GM18507 (cell line): ENCODE results near the gene CXCL1.

Experiments
- DNase-seq: peaks from one replicate; pipeline ENCODE4 v3.0.0; 2011; ENCODE audit warnings: low read depth; ENCODE audit not compliant: insufficient read length; ENCODE audit errors: extremely low spot score
- FAIRE-seq: peaks from 2 replicates; lab custom pipeline; 2011; peaks lifted over from hg19 to GRCh38; lab: Jason Lieb, UNC

CXCL1 gene

GRCh38 chr4:73850261-73850970 lies 18.8 kb upstream of the CXCL1 start:
- FAIRE-seq: no peak
- no peak for DNase-seq

- no peak for DNase-seq
- FAIRE-seq: no peak
These were observed 17.9 kb upstream of the CXCL1 start for GRCh38 chr4:73851293-73851692.

- no peak for DNase-seq
- FAIRE-seq: no peak
These were observed 16.4 kb upstream of the CXCL1 start for GRCh38 chr4:73852771-73853170.

- no peak for FAIRE-seq
- DNase-seq: no peak
These were observed 15.9 kb upstream of the CXCL1 start, which contains the start of gene PF4V1 for GRCh38 chr4:73853246-73853704. PF4V1 (plus strand) TSS chr4:73853296; CDS start chr4:73853363, 67 bp downstream.

DNA sequence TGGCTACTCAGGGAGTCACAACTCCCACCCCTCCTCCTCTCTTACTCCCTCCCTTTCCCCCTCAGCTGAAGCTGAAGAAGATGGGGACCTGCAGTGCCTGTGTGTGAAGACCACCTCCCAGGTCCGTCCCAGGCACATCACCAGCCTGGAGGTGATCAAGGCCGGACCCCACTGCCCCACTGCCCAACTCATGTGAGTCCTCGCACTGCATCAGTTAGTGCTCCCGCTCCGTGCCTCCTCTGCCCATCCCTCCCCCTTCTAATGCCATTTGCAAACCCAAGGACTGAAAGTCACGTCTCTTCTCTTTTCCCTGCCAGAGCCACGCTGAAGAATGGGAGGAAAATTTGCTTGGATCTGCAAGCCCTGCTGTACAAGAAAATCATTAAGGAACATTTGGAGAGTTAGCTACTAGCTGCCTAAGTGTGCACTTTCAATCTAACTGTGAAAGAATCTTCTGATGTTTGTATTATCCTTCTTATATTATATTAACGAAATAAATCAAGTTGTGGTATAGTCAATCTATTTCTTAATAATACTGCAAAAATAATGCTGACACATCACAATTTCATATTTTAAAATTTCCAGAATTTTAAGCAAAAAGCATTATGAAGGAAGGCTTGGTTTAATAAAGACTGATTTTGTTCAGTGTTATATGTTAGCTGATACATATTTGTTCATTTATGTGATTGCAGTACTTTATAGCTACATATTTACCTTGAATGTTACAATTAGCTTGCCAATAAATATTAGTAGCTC lies 15.3 kb upstream of the CXCL1 start:
- FAIRE-seq (no peak), DNase-seq (no peak)

- FAIRE-seq (no peak), DNase-seq (no peak)
These were observed 13.8 kb upstream of the CXCL1 start for GRCh38 chr4:73855406-73855805.

GRCh38 chr4:73856518-73856917 lies 12.7 kb upstream of the CXCL1 start:
- no peak for FAIRE-seq
- no peak for DNase-seq

DNA sequence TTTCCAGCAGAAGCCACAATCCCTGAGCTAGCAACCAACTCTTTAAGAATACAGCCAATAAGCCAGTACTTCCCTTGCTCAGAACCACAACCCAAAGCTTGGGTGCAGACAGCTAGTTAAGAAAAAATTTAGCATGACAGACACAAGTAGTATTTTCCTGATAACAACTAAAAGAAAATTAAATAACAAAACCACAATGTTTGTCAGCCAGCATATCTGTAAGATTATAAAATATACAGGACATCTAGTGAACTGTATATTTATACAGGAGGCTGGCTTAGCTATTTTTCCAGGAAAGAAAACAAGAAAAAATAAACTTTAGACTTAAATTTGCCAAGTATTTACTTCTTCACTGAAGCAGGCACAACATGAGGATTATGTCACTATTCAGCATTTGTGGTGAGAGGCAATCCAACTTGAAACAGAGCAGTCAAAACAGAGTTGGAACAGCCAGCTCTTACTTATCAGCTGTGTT lies 9.5 kb upstream of the CXCL1 start:
- FAIRE-seq (no peak), DNase-seq (no peak)

- no peak for DNase-seq
- FAIRE-seq: no peak
These were observed 9.0 kb upstream of the CXCL1 start for GRCh38 chr4:73860181-73860580.

GRCh38 chr4:73860917-73861316 lies 8.3 kb upstream of the CXCL1 start:
- DNase-seq (no peak), FAIRE-seq (no peak)

DNA sequence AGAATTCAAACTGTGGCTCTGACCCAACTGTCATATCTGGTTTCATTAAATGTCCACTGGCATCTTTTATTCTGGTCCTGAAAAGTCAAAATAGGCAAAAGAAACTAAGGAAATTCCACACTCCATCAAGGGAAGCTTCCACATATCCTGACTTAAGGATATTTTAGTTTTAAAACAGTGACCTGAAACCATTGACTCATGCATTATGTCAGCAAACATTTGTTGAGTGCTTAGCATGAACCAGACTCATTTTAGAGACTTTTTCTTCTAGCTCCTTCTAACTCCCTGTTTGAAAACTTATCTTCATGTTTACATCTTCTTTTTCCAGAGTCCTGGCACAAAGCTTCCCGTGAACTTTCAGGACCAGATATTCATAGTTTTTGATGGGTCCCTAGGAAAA lies 6.9 kb upstream of the CXCL1 start:
- DNase-seq (no peak), FAIRE-seq (no peak)

GRCh38 chr4:73864365-73864764 lies 4.8 kb upstream of the CXCL1 start:
- DNase-seq (no peak), FAIRE-seq (no peak)

GRCh38 chr4:73864961-73865360 lies 4.2 kb upstream of the CXCL1 start:
- DNase-seq (no peak), FAIRE-seq (no peak)

DNA sequence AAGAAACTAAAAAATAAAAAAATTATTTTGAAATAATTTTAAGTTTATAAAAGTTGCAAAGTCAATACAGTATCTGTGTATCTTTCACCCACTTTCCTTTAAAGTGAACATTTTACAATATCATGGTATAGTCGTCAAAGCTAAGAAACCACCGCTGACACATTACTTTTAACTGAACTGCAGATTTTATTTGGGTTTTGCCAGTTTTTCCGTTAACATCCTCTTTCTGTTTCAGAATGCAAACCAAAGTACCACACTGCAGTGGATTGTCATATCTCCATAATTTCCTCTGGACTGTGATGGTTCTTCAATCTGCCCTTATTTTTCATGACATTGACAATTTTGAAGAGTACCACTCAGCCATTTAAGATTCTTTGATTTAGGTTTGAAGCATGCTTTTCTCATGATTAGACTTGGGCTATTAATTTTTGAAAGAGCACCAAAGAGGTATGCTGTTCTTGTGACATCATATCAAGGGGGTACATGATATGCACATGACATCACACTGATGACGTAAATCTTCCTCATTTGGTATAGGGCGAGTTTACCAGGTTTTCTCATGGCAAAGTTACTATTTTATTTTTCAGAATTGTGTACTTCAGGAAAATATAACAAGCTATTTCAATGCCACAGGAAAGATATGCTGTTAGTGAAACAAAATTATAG lies 3.6 kb upstream of the CXCL1 start:
- FAIRE-seq (no peak), DNase-seq (no peak)

DNA sequence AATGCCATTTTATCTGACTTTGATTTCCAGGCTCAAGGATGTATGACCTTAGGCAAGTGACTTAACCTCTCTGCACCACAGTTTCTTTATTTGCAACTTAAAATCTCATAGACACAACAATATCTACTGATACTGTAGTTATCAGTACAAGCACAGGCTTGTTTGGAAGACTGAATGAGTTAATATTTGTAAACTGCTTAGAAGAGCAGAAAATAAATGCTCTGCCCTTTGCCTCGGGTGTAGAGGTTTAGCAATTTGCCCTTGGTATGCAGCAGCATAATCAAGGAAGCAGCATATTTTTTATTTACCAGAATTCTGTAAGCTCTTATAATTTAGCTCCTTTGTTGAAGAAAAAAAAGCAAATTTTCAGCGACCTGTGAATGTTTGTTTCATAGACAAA lies 2.9 kb upstream of the CXCL1 start:
- DNase-seq: no peak
- no peak for FAIRE-seq

DNA sequence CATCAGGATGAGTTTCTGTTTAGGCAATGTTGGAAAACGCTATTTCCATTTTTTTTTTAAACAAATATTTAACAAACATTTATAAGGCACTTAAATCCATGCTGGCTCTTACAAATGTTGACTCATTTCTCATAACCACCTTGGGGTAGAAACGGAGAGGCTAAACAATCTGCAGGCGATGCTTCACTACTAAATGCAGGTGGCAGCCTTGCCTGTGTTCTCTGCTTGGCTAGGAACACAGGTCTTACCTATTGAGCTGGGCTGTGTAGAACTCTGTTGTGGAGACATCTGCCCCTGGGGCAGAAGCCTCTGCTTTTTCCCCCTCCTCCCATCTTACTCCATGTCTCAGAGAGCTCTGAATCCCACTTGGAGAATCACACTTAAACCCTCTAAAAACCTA lies 1.4 kb upstream of the CXCL1 start:
- no peak for DNase-seq
- no peak for FAIRE-seq

- FAIRE-seq (no peak), DNase-seq (no peak)
These were observed 725 bp upstream of the CXCL1 start for GRCh38 chr4:73868206-73869129.

DNA sequence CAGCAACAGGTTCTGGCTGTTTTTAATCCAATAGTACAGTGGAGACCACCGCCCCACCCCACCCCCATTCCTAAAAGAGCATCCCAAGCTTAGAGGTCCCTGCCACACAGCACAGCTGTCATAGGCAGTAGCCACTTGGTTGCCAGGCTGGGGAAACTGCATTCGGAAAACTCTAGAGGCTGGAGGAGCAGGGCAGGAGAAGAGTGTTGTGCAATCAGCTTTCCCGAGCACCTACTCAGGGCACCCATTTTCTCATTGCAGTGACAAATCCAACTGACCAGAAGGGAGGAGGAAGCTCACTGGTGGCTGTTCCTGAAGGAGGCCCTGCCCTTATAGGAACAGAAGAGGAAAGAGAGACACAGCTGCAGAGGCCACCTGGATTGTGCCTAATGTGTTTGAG lies 1.1 kb downstream of the CXCL1 start:
- DNase-seq (no peak), FAIRE-seq (no peak)

GRCh38 chr4:73870768-73871167 lies 1.6 kb downstream of the CXCL1 start:
- no peak for DNase-seq
- FAIRE-seq: no peak
